SIG-M5 treated with dmso at 0.1 percent for 504 hours (cell line): Measurements from ENCODE around the gene CRB1.
"Not testable (repeated sequence)": the region's sequence is repeated elsewhere in the genome, so short reads cannot be mapped to it uniquely, and the experiment has no call there.

Experiments used
- DNase-seq: peaks from one replicate; lab custom pipeline; 2025; ENCODE audit not compliant: unreplicated experiment; lab: John Stamatoyannopoulos, UW

The CRB1 gene

GRCh38 chr1:197397895-197398294, 129.8 kb downstream of the CRB1 start:
- DNase-seq: no peak

DNA sequence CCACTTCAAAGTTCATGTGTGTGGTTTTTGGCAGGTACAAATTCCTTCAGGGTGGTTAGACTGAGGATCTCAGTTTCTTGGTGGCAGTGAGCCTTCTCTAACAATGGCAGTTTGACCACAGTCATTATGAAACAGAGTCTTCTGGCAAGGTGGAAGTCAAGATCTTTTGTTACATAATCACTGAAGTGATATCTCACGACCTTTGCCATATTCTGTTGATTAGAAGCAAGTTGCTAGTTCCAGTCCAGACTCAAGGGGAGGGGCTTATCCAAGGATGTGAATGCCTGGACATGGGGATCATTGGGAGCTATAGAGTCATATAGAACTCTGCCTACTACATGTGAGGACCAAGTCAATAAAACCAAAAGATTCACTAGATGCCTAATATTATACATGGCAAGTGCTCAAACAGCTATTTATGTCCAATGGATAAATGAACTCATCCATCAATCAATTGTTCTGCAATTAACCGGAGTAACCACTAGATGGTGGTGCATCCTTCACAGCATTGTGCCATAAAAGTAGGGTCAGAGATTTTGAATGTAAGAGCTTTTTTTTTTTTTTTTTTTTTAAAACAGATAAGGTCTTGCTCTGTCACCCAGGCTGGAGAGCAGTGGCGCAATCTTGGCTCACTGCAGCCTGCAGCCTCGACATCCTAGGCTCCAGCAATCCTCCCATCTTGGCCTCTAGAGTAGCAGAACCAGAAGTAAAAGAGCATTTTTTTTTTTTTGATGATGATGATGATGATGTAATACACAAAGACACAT, 131.9 kb downstream of the CRB1 start:
- peak; percentile 76 for DNase-seq

DNA sequence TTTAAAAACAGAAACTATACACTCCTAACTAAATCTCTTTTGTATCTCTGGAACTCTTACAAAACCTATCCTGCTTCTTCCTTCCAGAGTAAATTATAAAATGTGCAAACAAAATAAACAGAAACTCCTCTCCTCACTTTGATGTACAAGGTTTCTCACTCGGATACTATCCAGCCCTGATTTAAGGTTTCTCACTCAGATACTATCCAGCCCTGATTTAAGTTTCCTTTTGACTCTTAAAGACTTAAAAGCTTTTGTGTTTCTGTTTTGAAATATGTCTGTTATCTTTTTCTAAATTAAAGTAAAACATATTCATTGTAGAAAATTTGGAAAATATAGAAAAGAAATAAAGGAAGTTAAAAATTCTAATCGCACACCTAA, 132.5 kb downstream of the CRB1 start:
- DNase-seq: no peak

DNA sequence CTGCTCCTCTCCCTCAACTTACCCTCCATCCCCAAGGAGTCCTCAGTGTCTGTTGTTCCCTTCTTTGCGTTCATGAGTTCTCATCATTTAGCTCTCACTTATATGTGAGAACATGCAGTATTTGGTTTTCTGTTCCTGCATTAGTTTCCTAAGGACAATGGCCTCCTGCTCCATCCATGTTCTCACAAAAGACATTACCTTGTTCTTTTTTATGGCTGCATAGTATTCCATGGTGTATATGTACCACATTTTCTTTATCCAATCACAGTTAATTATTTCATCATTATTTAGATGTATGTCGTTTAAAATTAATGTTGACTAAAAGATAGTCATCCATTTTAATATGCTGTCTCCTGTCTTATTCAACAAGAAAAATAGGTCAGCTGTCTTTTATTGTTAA, 134.1 kb downstream of the CRB1 start:
- no peak for DNase-seq

DNA sequence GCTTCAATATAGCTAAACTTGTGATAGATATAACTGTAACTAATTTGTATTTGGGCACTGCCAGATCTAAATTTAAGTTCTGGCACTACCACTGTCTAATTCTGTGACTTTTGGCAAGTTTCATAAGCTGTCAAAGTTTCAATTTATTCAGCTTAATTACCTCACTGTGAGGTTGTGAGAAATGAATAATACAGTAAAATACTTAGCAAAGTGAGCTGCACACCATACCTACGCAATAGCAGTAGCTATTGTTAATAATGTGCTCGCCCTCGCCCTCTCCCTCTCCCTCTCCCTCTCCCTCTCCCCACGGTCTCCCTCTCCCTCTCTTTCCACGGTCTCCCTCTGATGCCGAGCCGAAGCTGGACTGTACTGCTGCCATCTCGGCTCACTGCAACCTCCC, 136.7 kb downstream of the CRB1 start:
- not testable (repeated sequence) for DNase-seq

- DNase-seq: not testable (repeated sequence)
Observed at GRCh38 chr1:197405614-197406013, 137.6 kb downstream of the CRB1 start.

GRCh38 chr1:197413564-197413963, 145.5 kb downstream of the CRB1 start:
- DNase-seq: no peak

- DNase-seq: no peak
Observed at GRCh38 chr1:197415221-197415620, 147.2 kb downstream of the CRB1 start.

DNA sequence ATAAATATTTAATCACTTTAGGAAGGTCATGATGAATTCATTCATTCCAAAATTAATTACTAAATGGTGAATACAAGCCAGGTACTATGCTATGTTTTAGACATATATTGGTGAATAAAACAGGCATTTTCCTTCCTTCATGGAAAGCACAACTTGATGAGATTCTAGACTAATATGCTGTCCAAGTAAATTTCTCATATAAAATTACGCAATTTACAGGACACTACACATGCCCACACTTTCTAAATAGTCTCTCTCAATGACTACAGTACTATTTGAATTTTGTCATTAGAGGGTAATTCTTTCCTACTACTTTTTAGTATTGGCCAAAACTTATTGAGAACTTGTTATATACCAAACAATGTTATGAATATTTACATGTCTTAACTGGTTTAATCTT, 150.6 kb downstream of the CRB1 start:
- DNase-seq: no peak

GRCh38 chr1:197422993-197423392, 154.9 kb downstream of the CRB1 start:
- DNase-seq: no peak

DNA sequence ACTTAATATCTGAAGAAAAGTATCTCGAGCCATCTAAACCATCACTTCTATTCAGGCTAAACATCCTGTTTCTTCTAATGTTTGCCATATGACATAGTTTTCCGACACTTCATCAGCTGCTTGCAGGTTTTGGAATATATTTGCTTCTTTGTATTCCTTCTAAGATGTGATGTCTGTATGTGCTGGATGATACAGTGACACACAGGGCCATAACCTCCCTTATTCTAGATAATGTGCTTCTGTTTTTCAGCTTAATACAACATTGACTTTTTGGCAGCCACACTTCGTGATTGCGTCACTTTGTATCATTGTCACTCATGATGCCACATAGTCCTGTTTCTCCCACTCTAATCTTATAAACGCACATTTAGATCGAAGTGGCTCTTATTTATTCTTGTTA, 156.3 kb downstream of the CRB1 start:
- DNase-seq: no peak

GRCh38 chr1:197429372-197429771, 161.3 kb downstream of the CRB1 start:
- DNase-seq: no peak

DNA sequence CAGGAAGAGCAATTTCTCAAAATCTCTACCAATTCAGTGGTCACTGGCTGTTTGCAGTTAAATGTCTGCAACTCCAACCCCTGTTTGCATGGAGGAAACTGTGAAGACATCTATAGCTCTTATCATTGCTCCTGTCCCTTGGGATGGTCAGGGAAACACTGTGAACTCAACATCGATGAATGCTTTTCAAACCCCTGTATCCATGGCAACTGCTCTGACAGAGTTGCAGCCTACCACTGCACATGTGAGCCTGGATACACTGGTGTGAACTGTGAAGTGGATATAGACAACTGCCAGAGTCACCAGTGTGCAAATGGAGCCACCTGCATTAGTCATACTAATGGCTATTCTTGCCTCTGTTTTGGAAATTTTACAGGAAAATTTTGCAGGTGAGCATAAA, 167.2 kb downstream of the CRB1 start:
- DNase-seq: no peak

DNA sequence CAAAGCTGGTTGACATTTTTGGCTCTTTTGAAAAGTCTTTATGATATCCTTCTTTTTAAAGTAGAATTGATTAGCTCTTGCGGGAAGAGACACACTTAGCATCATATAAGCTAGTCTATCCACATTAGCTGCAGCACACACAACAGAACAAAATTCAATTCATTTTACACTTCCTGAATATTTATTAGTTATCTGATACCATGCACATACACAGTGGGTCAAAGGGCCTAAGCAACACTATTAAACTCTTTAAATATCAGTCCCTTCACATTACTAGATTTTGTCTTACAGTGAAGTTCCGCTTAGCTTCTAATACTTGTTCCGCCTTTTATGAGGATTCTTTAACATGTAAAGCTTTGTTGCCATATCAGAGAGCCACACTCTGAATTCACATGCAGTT, 169.5 kb downstream of the CRB1 start:
- DNase-seq: no peak

- no peak for DNase-seq
Observed at GRCh38 chr1:197438010-197438790, 170.1 kb downstream of the CRB1 start.

DNA sequence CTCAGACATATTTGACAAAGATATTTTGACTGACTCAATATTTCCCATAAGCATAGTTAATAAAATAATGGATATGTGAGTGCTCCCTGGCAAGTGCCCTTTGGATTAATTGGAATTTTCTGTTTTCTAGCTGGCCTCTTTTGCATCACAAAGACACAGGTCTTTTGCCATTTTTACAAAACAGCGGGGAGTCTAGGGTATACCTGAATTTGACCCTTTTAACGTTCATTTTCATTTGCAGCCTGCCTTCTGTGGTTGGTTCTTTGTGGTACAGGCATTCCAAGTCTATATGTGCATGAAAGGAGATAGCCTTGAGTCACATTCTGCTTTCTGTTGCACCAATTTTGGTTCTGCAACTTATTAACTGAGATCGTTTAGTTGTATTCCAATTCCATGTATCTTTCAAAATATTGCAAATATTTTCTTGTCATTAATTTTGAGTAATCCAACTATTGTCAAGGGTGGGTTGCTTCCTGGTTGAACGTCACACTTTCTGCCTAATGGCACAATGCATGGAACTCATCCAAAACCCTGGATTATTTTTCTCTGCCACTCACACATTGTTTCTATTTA, 171.7 kb downstream of the CRB1 start:
- no peak for DNase-seq

- no peak for DNase-seq
Observed at GRCh38 chr1:197440715-197441114, 172.7 kb downstream of the CRB1 start.

DNA sequence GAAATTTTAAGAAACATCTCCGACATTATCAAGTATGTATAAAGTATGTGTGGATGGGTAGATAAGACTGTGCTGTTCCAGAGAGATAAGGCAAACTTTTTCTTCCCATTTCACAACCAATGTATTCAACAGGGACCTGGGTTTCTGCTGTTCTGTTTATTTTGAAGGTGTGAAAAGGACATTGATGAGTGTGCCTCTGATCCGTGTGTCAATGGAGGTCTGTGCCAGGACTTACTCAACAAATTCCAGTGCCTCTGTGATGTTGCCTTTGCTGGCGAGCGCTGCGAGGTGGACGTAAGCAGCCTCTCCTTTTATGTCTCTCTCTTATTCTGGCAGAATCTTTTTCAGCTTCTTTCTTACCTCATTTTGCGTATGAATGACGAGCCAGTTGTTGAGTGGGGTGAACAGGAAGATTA, 174.0 kb downstream of the CRB1 start:
- DNase-seq: no peak

GRCh38 chr1:197444755-197445154, 176.7 kb downstream of the CRB1 start:
- no peak for DNase-seq

- no peak for DNase-seq
Observed at GRCh38 chr1:197448121-197448779, 180.2 kb downstream of the CRB1 start.

- DNase-seq: no peak
Observed at GRCh38 chr1:197451381-197451780, 183.3 kb downstream of the CRB1 start.
